Stimulated activated CD8-positive, alpha-beta memory T cell treated with anti-CD3 and anti-CD28 coated beads, Interleukin-2, amount 100 ng/mL, for 1 hour (primary cell): ENCODE results near the gene PCDHA12.
"Not testable (repeated sequence)": the region's sequence is repeated elsewhere in the genome, so short reads cannot be mapped to it uniquely, and the experiment has no call there.

Experiments used
- DNase-seq, 2 donors: peaks; one replicate each; pipeline ENCODE4 v3.0.0-alpha.2; 2020; ENCODE audit warnings: low read depth in 2 of 2

Gene PCDHA12

GRCh38 chr5:140875085-140876065 is at the start of gene PCDHA12:
Gene PCDHA12 (plus strand): TSS chr5:140875308. CDS start chr5:140875473, 165 bp downstream.
- DNase-seq: no peak

GRCh38 chr5:140827704-140828361 is 47.3 kb upstream of the PCDHA12 start, which contains the start of gene PCDHA6:
Gene PCDHA6 (plus strand): TSS chr5:140827960. CDS start chr5:140828092, 132 bp downstream.
- no peak for DNase-seq

- DNase-seq: no peak
These were observed 46.8 kb upstream of the PCDHA12 start for GRCh38 chr5:140828362-140828737.

GRCh38 chr5:140829511-140830501 is 45.3 kb upstream of the PCDHA12 start:
- DNase-seq: not testable (repeated sequence)

- DNase-seq: no peak
These were observed 41.1 kb upstream of the PCDHA12 start, which contains the start of gene PCDHA7 for GRCh38 chr5:140833993-140834392. Gene PCDHA7 (plus strand): TSS chr5:140834269. CDS start chr5:140834384, 115 bp downstream.

- DNase-seq: not testable (repeated sequence)
These were observed 40.6 kb upstream of the PCDHA12 start for GRCh38 chr5:140834439-140835008.

- no peak for DNase-seq
These were observed 39.2 kb upstream of the PCDHA12 start for GRCh38 chr5:140835622-140836510.

- no peak for DNase-seq
These were observed 33.8 kb upstream of the PCDHA12 start, which contains the start of gene PCDHA8 for GRCh38 chr5:140840978-140841962. Gene PCDHA8 (plus strand): TSS chr5:140841187. CDS start chr5:140841322, 135 bp downstream.

GRCh38 chr5:140842798-140843733 is 32.0 kb upstream of the PCDHA12 start:
- DNase-seq: no peak

GRCh38 chr5:140848139-140849102 is 26.7 kb upstream of the PCDHA12 start, which contains the start of gene PCDHA9:
Gene PCDHA9 (plus strand): TSS chr5:140848382. CDS start chr5:140848496, 114 bp downstream.
- DNase-seq: not testable (repeated sequence)

- not testable (repeated sequence) for DNase-seq
These were observed 25.1 kb upstream of the PCDHA12 start for GRCh38 chr5:140849831-140850634.

- DNase-seq: no peak
These were observed 19.1 kb upstream of the PCDHA12 start, which contains the start of gene PCDHA10 for GRCh38 chr5:140855772-140856674. Gene PCDHA10 (plus strand): TSS chr5:140855897. CDS start chr5:140856049, 152 bp downstream.

- no peak for DNase-seq
These were observed 17.7 kb upstream of the PCDHA12 start for GRCh38 chr5:140857177-140857986.
